GM18502 (cell line): ENCODE data around the gene KCNE3.
A peak's percentile ranks its signal among the peaks of the same experiment; 100 is the strongest.

Experiments used
- ATAC-seq: cut with Tn5 transposase; IDR thresholded peaks from one replicate; pipeline ENCODE4 v1.9.1; 2021; ENCODE audit warnings: mild to moderate bottlenecking; ENCODE audit not compliant: unreplicated experiment, poor library complexity

KCNE3 gene

GRCh38 chr11:74466916-74467885, at the start of gene KCNE3:
TSS of gene KCNE3 (minus strand) at chr11:74467549. CDS start at chr11:74457563, 9,986 bp downstream.
- ATAC-seq: no peak

GRCh38 chr11:74507582-74507981, 40.2 kb upstream of the KCNE3 start:
- no peak for ATAC-seq

GRCh38 chr11:74506823-74507222, 39.5 kb upstream of the KCNE3 start:
- no peak for ATAC-seq

- no peak for ATAC-seq
Measured at GRCh38 chr11:74505911-74506310, 38.6 kb upstream of the KCNE3 start.

- ATAC-seq: no peak
Measured at GRCh38 chr11:74504100-74504691, 36.8 kb upstream of the KCNE3 start.

GRCh38 chr11:74494916-74495315, 27.6 kb upstream of the KCNE3 start:
- no peak for ATAC-seq

GRCh38 chr11:74493791-74494630, 26.7 kb upstream of the KCNE3 start:
- ATAC-seq: no peak

- peak; percentile 97 for ATAC-seq
Measured at GRCh38 chr11:74492974-74493790, 25.8 kb upstream of the KCNE3 start, which contains the start of gene LIPT2. TSS of gene LIPT2 (minus strand) at chr11:74493724. CDS start at chr11:74493703, 21 bp downstream.

- no peak for ATAC-seq
Measured at GRCh38 chr11:74492084-74492483, 24.7 kb upstream of the KCNE3 start.

GRCh38 chr11:74490941-74491340, 23.6 kb upstream of the KCNE3 start:
- ATAC-seq: no peak

GRCh38 chr11:74487875-74488274, 20.5 kb upstream of the KCNE3 start:
- ATAC-seq: no peak

GRCh38 chr11:74485868-74486267, 18.5 kb upstream of the KCNE3 start:
- ATAC-seq: no peak

GRCh38 chr11:74480688-74481417, 13.5 kb upstream of the KCNE3 start:
- ATAC-seq: no peak

- ATAC-seq: no peak
Measured at GRCh38 chr11:74479732-74480123, 12.4 kb upstream of the KCNE3 start.

- ATAC-seq: no peak
Measured at GRCh38 chr11:74478877-74479731, 11.8 kb upstream of the KCNE3 start.

- no peak for ATAC-seq
Measured at GRCh38 chr11:74476536-74476935, 9.2 kb upstream of the KCNE3 start.

GRCh38 chr11:74474316-74474715, 7.0 kb upstream of the KCNE3 start:
- ATAC-seq: no peak
